Activated CD4-positive, alpha-beta T cell treated with anti-CD3 and anti-CD28 coated beads, Interleukin-2, amount 10 ng/mL, durations not matched to agents 24 days and 14 days (primary cell): Measurements from ENCODE around the gene TGIF1. TPM values are rescaled to one million over a fixed set of nuclear protein-coding genes. Genes with fewer than 3 reads are reported as not detected.
"Not testable (repeated sequence)": the region's sequence is repeated elsewhere in the genome, so short reads cannot be mapped to it uniquely, and the experiment has no call there.

Source experiments
- DNase-seq: peaks from one replicate; pipeline ENCODE4 v3.0.0; 2022
- H3K27ac Mint-ChIP-seq: one replicate; pipeline ENCODE4 v1.8.0; 2022; ENCODE audit warnings: mild to moderate bottlenecking, mixed read lengths
- H3K27me3 Mint-ChIP-seq: one replicate; pipeline ENCODE4 v1.8.0; 2022; ENCODE audit warnings: mixed read lengths
- H3K36me3 Mint-ChIP-seq: one replicate; pipeline ENCODE4 v1.8.0; 2022; ENCODE audit warnings: low read depth, mild to moderate bottlenecking, mixed read lengths
- H3K4me1 Mint-ChIP-seq: one replicate; pipeline ENCODE4 v1.8.0; 2021; ENCODE audit warnings: mixed read lengths
- H3K4me3 Mint-ChIP-seq: one replicate; pipeline ENCODE4 v1.8.0; 2022; ENCODE audit warnings: mild to moderate bottlenecking, moderate library complexity, mixed read lengths
- H3K9me3 Mint-ChIP-seq: one replicate; pipeline ENCODE4 v1.8.0; 2021; ENCODE audit warnings: mixed read lengths
- intact Hi-C: fragments of 100-400 bp; cut with micrococcal nuclease; formaldehyde crosslinking; loops from one replicate; pipeline ENCODE4 v1.15.1; 2023
- total RNA-seq: library from RNA; stranded (reverse); gene quantifications from 2 replicates; pipeline ENCODE4 v1.2.3, GENCODE V29; 2022

The TGIF1 gene
- total RNA-seq, 1 donor from 2014 or later: 50.7 TPM

- intact Hi-C loops: no loop called here
- H3K4me3 Mint-ChIP-seq: no peak overlapping the region
- H3K36me3 Mint-ChIP-seq: no peaks in the 10 kb centered on the region
- H3K4me1 Mint-ChIP-seq: peaks cover 15% of the 10 kb centered on the region
- H3K9me3 Mint-ChIP-seq: peaks cover 5% of the 10 kb centered on the region
- no peaks in the 10 kb centered on the region for H3K27me3 Mint-ChIP-seq
- no peak overlapping the region for H3K27ac Mint-ChIP-seq
- no peak for DNase-seq
These were observed 21.2 kb downstream of the TGIF1 start for GRCh38 chr18:3471141-3471648.

- H3K4me3 Mint-ChIP-seq, H3K36me3 Mint-ChIP-seq, H3K27me3 Mint-ChIP-seq, H3K9me3 Mint-ChIP-seq, H3K27ac Mint-ChIP-seq, DNase-seq: not testable (repeated sequence)
- H3K4me1 Mint-ChIP-seq: peaks cover 11% of the 10 kb centered on the region
- intact Hi-C loops: loop anchor here (2.0 kb wide), 1 partner anchor 17 kb away; no protein-coding TSS in a partner anchor
These were observed 22.1 kb downstream of the TGIF1 start for GRCh38 chr18:3472121-3472520.

DNA sequence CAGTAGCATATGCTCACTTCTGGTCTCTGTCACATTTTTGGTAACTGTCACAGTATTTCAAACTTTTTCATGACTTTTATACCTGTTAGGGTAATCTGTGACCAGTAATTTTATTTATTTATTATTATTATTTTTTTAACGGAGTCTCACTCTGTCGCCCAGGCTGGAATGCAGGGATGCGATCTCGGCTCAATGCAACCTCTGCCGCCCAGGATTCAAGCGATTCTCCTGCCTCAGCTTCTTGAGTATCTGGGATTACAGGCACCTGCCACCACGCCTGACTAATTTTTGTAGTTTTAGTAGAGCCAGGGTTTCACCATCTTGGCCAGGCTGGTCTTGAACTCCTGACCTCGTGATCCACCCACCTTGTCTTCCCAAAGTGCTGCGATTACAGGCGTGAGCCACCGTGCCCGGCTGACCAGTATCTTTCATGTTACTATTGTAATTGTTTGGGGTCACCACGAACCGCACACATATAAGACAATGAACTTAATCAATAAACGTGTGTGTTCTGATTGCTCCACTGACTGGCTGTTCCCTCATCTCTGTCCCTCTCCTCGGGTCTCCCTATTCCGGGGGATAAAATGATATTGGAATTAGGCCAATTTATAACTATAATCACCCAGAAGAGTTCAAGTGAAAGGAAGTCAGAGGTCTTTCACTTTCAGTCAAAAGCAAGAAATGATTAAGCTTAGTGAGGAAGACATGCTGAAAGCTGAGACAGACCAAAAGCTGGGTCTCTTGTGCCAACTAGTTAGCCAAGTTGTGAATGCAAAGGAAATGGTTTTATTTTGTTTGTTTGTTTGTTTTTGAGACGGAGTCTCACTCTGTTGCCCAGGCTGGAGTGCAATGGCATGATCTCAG is 22.9 kb downstream of the TGIF1 start:
- no peak overlapping the region for H3K4me3 Mint-ChIP-seq
- H3K27ac Mint-ChIP-seq: no peak overlapping the region
- peaks cover 9% of the 10 kb centered on the region for H3K4me1 Mint-ChIP-seq
- no peaks in the 10 kb centered on the region for H3K27me3 Mint-ChIP-seq
- H3K36me3 Mint-ChIP-seq: no peaks in the 10 kb centered on the region
- peak; percentile 62 for DNase-seq
- intact Hi-C loops: loop anchor here (2.0 kb wide), 1 partner anchor 18 kb away; no protein-coding TSS in a partner anchor
- H3K9me3 Mint-ChIP-seq: peaks cover 5% of the 10 kb centered on the region

GRCh38 chr18:3478262-3478978 is 28.4 kb downstream of the TGIF1 start:
- intact Hi-C loops: no loop called here
- DNase-seq: no peak
- Mint-ChIP-seq H3K27me3 (no peaks in the 10 kb centered on the region), H3K36me3 (no peaks in the 10 kb centered on the region), H3K4me1 (peaks cover 1% of the 10 kb centered on the region), H3K4me3 (no peak overlapping the region), H3K27ac (no peak overlapping the region), H3K9me3 (peaks cover 5% of the 10 kb centered on the region)

- intact Hi-C loops: no loop called here
- no peaks in the 10 kb centered on the region for H3K36me3 Mint-ChIP-seq
These were observed 30.1 kb downstream of the TGIF1 start for GRCh38 chr18:3479978-3480509.

GRCh38 chr18:3480827-3481573 is 31.0 kb downstream of the TGIF1 start:
- DNase-seq: no peak
- H3K4me3 Mint-ChIP-seq: no peak overlapping the region
- H3K4me1 Mint-ChIP-seq: no peaks in the 10 kb centered on the region
- H3K9me3 Mint-ChIP-seq: no peaks in the 10 kb centered on the region
- H3K27ac Mint-ChIP-seq: no peak overlapping the region
- no peaks in the 10 kb centered on the region for H3K36me3 Mint-ChIP-seq
- intact Hi-C loops: no loop called here
- H3K27me3 Mint-ChIP-seq: peaks cover 1% of the 10 kb centered on the region

More at GRCh38 chr18:3479978-3480509, 30.1 kb downstream of the TGIF1 start:
- H3K9me3 Mint-ChIP-seq: peaks cover under 1% of the 10 kb centered on the region
- no peaks in the 10 kb centered on the region for H3K4me1 Mint-ChIP-seq
- DNase-seq: no peak
- H3K4me3 Mint-ChIP-seq: no peak overlapping the region
- no peaks in the 10 kb centered on the region for H3K27me3 Mint-ChIP-seq
- H3K27ac Mint-ChIP-seq: no peak overlapping the region

GRCh38 chr18:3481696-3482210 is 31.8 kb downstream of the TGIF1 start:
- intact Hi-C loops: no loop called here
- peaks cover 1% of the 10 kb centered on the region for H3K27me3 Mint-ChIP-seq
- no peaks in the 10 kb centered on the region for H3K9me3 Mint-ChIP-seq
- H3K4me3 Mint-ChIP-seq: no peak overlapping the region
- no peaks in the 10 kb centered on the region for H3K4me1 Mint-ChIP-seq
- no peaks in the 10 kb centered on the region for H3K36me3 Mint-ChIP-seq
- peak overlapping the region; percentile 8 for H3K27ac Mint-ChIP-seq
- peak; percentile 74 for DNase-seq

GRCh38 chr18:3482258-3482657 is 32.3 kb downstream of the TGIF1 start:
- Mint-ChIP-seq H3K36me3 (no peaks in the 10 kb centered on the region), H3K27ac (no peak overlapping the region), H3K27me3 (peaks cover 1% of the 10 kb centered on the region), H3K4me1 (no peaks in the 10 kb centered on the region), H3K4me3 (no peak overlapping the region), H3K9me3 (no peaks in the 10 kb centered on the region)
- intact Hi-C loops: no loop called here
- DNase-seq: no peak

- Mint-ChIP-seq H3K27me3 (peaks cover 9% of the 10 kb centered on the region), H3K4me3 (no peak overlapping the region), H3K36me3 (no peaks in the 10 kb centered on the region), H3K27ac (no peak overlapping the region), H3K4me1 (no peaks in the 10 kb centered on the region), H3K9me3 (no peaks in the 10 kb centered on the region)
- intact Hi-C loops: no loop called here
- DNase-seq: no peak
These were observed 35.5 kb downstream of the TGIF1 start for GRCh38 chr18:3485153-3486149.

DNA sequence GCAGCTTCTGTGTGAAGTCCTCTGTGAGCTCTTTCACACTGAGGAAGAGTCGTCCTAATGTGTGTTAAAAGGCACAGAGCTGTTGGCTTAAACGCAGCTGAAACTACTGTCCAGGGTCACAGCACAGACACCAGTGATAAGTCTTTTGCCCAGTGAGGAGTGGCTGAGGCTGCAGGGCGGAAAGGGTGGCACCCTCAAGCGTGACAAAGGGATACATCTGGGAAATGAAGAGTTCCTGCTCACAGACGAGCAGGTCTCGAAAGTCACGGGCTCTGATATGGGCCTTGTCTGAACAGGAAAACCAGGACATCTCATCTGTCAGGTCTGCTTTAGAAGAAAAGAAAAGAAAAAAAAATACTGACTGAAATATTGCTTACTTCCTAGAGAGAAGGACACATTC is 36.5 kb downstream of the TGIF1 start:
- H3K9me3 Mint-ChIP-seq: no peaks in the 10 kb centered on the region
- H3K27ac Mint-ChIP-seq: no peak overlapping the region
- no peaks in the 10 kb centered on the region for H3K4me1 Mint-ChIP-seq
- peaks cover 11% of the 10 kb centered on the region for H3K27me3 Mint-ChIP-seq
- no peak for DNase-seq
- no peaks in the 10 kb centered on the region for H3K36me3 Mint-ChIP-seq
- intact Hi-C loops: no loop called here
- H3K4me3 Mint-ChIP-seq: no peak overlapping the region

- no peak overlapping the region for H3K4me3 Mint-ChIP-seq
- H3K9me3 Mint-ChIP-seq: no peaks in the 10 kb centered on the region
- H3K36me3 Mint-ChIP-seq: no peaks in the 10 kb centered on the region
- intact Hi-C loops: no loop called here
- DNase-seq: no peak
- no peak overlapping the region for H3K27ac Mint-ChIP-seq
- peaks cover 22% of the 10 kb centered on the region for H3K27me3 Mint-ChIP-seq
- H3K4me1 Mint-ChIP-seq: no peaks in the 10 kb centered on the region
These were observed 39.5 kb downstream of the TGIF1 start for GRCh38 chr18:3489462-3489861.

DNA sequence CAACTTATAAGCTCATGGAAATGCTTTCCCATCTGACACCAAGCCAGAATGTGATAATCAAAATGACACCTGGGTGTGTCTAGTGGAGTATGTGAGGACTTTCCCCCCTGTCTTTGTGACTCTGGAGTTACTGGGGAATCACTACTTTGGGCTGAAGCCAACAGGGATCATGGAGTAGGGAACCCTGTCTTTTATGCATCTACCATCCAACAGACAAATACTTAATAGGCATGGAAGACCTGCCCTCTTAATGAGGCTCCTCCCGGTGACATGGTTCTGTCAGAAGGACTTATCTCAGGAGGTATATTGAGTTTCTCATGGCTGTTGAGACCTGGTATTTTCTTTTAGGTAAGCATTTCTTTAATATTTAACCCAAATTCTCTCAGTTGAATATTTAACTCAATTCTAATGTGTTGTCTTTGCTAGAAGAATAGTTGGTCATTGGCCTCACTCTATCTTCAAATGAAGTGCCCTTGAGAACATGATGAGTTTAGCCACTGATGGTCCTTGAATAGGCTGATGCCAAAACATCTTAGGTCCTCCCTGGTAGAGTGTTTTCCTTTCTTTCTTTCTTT is 42.1 kb downstream of the TGIF1 start:
- Mint-ChIP-seq H3K27me3 (peaks cover 30% of the 10 kb centered on the region), H3K4me3 (no peak overlapping the region), H3K27ac (no peak overlapping the region), H3K9me3 (no peaks in the 10 kb centered on the region), H3K4me1 (no peaks in the 10 kb centered on the region), H3K36me3 (no peaks in the 10 kb centered on the region)
- DNase-seq: no peak
- intact Hi-C loops: no loop called here
